ENCODE data around the gene DUSP28.

GRCh38 chr2:240572141-240573031 lies 12.2 kb downstream of the DUSP28 start:
- no peak for TF ChIP-seq CTCF (IDR thresholded peaks at IDR 0.05; ENCODE audit: low read length)
- TF ChIP-seq EZH2 (IDR thresholded peaks at IDR 0.05; ENCODE audit: borderline replicate concordance, low read length): no peak

All from OCI-LY1 (cell line).